Stimulated activated CD4-positive, alpha-beta T cell treated with anti-CD3 and anti-CD28 coated beads, Interleukin-2, amount 100 ng/mL, for 4 hours (primary cell): Measurements from ENCODE around the gene SMIM5.

Source experiments
- DNase-seq: peaks from one replicate; pipeline ENCODE4 v3.0.0-alpha.2; 2020; ENCODE audit warnings: low read depth

SMIM5 gene

DNA sequence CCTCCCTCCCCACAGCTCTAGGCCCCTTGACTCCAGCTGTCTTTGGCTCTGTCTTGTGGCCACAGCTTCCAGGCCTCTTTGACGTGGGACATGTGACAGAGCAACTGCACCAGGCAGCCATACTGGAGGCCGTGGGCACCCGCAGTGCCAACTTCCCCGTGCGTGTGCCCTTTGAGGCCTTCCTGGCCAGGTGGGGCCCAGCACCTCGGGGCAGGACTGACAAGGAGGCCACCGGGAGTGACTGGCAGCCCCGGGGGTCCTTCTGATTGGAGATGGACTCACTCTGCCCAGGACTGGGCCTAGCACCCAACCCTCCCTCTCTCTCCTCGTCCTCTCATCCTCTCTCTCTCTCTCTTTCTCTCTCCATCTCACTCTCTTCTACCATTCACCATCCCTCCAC lies 30.1 kb upstream of the SMIM5 start:
- DNase-seq = no peak

DNA sequence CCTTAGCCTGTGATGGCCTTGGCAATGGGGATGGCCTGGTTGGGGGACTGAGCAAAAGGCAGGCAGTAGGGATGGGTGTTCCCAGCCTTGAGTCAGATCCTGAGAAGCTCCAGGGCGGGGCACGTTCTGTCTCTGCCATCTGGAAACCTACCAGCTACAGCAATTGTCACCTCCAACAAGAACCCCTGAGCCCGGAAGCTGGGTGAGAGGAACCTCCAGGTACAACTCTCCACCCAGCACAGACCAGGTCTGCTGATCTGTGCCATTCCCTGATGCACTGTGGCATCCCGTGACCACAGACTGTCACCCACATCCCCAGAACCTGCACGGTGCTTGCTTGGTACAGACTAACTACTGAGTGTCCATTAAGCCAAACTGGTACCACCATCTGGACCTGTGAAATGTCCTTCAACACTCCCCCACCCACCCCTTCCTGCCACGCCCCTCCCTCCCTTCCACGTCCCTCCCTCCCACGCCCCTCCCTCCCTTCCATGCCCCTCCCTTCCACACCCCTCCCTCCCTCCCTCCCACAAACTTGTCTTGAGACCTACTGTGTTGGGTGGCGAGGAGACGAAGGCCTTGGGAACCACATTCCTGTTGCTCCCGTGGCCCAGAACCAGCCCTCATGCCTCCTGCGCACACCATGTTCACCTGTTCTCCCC lies 29.1 kb upstream of the SMIM5 start:
- DNase-seq = no peak

DNA sequence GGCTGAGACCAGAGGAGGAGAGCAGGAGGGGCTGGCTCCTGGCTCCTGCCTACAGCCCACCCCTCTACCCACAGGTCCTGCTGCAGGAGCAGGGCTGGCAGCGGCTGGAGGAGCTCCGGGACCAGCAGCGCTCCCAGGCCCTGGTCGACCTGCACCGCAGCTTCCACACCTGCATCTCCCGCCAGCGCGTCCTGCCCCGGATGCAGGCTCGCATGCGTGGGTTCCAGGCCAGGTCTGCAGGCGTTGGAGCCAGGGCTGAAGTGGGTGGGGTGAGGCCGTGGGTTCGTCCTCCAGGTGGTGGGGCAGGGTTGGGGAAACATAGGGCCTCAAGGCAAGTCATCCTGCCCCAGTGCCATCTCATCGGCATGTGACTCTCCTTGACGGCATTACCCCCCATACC lies 27.4 kb upstream of the SMIM5 start:
- DNase-seq = no peak

DNA sequence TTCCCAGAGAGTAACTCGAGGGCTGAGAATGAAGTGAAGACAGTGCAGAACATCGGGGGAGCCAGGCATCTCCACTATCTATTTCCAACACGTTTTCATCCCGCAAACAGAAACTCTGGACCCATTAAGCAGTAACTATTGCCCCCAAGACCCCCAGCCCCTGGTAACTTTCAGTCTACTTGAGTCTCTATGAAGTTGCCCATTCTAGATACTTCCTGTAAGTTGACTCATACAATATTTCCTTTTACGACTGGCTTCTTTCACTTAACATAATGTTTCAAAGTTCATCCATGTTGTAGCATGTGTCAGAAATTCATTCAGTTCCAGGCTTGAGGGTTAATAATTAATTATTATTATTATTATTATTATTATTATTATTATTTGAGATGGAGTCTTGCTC lies 26.1 kb upstream of the SMIM5 start:
- no peak for DNase-seq

DNA sequence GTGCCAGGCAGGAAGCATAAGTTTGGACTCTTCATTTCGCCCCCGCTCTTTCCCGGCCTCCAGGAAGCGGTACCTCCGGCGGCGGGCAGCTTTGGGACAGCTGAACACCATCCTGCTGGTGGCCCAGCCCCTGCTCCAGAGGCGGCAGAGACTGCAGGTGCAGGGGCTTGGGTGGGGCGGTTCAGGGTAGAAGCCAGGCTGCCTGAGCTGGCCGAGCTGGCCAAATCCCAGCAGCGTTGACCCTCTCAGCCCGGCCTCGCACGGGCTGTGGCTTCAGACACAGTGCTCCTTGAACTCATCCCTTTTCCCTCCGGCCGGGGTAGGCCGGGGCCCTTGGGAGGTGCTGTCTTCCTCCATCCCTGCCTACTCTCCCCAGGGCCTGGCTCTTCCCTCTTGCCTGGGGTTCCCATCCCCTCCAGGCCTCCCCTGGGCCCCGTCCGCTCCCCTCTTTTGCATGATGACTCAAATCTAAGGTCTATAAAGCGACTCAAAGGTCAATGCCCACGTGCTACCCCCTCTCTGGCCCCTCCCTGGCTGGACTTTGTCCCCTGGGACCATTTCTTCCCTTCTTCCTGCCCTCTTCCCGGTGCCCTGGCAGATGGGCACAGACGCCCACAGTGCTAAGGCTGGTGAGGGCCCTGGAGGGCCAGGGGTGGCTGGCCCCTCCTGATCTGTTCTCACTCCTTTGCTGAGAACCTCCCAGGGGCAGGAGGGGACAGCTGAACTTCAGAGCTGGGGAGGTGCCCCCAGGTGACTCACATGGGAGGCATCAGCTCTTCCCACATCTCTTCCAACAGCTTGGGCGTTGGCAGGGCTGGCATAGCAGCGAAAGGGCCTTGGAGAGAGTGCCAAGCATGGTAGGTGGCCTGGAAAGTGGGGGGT lies 22.9 kb upstream of the SMIM5 start:
- no peak for DNase-seq

DNA sequence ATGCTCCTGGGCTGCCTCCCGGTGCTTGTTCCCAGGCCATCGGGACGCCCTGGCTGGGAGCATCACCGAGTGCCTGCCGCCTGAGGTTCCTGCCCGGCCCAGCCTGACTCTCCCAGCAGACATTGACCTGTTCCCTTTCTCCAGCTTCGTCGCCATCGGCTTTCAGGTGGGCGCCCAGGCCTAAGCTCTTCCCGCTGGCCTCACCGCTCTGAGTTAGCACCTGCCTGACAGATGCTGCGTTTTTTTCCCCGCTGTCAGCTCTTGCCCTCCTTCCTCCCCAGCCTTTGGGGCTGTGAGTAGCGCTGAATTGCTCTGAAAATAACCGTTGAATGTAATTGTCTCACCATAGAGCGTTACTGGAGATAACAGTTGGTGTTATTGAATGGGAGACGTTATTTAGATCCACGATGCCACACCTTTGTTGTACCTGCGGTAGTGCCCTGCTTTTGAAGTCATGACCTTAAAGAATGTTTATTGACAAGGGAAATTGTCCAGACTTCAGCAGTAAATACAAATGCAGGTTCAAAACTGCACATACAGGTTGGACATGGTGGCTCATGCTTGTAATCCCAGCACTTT lies 21.3 kb upstream of the SMIM5 start:
- no peak for DNase-seq

DNA sequence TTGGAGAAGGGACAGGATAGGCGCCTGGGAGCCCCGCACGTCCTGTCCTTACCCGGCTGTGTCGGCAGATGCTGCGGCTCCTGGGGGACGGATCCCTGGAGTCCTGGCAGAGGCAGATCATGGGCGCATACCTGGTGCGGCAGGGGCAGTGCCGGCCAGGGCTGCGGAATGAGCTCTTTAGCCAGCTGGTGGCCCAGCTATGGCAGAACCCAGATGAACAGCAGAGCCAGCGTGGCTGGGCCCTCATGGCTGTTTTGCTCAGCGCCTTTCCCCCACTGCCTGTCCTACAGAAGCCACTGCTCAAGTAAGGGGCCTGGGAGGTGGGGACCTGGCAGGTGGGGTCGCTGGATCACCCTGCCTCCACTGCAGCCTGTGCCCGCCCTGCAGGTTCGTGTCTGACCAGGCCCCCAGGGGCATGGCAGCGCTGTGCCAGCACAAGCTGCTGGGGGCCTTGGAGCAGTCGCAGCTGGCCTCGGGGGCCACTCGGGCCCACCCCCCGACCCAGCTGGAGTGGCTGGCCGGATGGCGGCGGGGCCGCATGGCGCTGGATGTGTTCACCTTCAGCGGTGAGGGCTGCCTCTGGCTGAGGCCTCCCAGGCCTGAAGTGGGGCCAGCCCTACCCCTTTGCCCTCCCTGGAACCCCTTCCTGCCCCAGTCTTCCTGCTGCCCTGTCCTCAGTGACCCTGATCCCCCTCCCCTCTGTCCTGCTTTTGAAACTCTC lies 20.2 kb upstream of the SMIM5 start:
- no peak for DNase-seq

DNA sequence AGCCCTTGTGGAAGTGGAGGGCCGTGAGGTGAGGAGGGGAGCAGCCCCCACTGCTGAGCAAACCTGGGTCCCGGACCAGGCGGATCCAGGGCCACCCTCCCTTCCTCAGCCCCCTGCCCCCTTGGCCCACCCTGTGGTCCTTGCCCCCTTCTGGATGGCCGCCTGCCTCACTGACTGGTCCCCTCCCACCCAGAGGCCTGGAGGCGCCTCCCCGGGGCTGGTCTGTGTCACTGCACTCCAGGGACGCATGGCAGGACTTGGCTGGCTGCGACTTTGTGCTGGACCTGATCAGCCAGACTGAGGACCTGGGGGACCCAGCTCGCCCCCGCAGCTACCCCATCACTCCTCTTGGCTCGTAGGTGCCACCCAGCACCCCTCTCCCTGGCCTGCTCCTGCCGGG lies 19.2 kb upstream of the SMIM5 start:
- no peak for DNase-seq

DNA sequence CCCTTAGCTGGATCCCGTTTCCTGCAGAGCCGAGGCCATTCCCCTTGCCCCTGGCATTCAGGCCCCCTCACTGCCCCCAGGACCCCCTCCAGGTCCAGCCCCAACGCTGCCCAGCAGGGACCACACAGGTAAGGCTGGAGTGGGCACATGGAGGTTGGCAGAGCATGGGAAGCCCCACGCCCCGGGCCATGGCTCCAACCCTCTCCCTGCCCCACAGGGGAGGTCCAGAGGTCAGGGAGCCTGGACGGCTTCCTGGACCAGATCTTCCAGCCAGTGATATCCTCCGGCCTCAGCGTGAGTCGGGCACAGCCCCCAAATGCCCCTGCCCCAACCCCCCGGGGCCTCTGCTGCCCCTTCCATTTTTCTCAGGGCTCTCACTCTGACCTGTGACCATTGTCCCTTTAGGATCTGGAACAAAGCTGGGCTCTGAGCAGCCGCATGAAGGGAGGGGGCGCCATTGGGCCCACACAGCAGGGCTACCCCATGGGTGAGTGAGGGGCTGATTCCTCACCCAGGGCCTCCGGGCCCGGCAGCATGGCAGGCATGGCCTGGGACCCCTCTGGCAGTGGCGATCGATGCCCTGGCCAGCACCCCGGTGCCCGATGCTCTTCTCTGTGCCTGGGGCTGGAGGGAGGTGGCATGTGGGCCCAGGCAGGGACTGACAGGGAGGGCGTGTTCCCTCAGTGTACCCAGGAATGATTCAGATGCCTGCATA lies 18.5 kb upstream of the SMIM5 start:
- no peak for DNase-seq

DNA sequence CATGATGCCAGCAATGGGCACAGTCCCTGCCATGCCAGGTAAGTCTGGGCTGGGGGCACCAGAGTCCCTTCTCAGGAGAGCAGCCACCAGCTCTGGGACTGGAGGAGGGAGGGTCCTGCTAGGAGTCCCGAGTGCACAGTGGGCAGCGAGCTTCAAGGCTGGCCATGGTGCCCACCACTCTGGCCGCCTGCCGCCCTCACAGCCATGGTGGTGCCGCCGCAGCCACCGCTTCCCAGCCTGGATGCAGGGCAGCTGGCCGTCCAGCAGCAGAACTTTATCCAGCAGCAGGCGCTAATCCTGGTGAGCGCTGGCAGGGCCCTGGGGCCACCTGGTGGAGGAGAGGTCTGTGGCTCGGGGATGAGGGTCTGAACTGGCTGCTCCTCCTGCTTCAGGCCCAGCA lies 17.9 kb upstream of the SMIM5 start:
- DNase-seq = no peak

DNA sequence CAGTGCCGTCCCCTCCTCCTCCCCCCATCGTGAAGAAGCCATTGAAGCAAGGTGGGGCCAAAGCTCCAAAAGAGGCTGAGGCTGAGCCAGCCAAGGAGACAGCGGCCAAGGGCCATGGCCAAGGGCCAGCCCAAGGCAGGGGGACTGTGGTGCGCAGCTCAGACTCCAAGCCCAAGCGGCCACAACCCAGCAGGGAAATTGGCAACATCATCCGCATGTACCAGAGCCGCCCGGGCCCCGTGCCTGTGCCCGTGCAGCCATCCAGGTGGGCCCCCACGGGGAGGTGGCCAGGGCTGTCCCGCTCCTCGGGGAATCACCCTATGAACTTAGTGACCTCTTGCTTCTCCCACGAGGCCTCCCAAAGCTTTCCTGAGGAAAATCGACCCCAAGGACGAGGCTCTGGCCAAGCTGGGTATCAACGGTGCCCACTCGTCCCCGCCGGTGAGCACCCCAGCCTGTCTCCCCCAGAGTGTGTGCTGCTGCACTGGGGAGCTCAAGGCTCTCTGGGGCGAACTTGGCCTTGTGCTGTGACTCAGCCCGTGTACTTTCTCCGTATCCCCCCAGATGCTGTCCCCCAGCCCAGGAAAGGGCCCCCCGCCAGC lies 16.6 kb upstream of the SMIM5 start:
- DNase-seq = no peak

DNA sequence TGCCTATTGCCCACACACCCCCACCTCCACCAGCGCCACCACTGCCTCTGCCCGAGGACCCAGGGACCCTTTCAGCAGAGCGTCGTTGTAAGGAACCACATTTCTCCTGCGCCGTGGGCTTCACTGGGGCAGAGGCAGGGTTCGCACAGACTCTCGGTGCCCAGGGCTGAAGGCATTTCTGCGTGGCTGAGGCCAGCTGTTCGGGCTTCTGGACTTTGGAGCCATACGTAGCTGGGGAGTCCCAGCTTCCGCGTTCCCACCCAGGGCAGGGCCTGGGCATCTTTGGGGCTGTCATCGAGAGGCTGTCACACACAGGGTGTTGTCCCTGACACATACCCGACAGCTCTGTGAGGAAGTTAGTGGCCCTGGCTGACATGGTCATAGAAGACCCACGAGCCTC lies 16.0 kb upstream of the SMIM5 start:
- no peak for DNase-seq

DNA sequence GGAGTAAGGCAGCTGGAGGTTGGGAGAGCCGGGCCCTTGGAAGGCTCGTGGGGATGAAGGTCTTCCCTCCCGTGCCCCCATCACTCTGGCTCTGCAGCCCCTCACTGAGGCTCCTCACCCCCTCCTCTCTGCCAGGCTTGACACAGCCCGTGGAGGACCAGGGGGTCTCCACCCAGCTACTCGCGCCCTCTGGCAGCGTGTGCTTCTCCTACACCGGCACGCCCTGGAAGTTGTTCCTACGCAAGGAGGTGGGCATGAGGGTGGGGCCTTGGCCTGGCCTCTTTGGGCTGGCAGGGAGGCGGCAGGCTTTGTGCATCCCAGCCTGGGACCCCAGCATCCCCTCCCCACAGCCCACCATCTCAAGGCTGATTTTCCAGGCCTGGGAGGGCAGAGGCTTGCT lies 15.6 kb upstream of the SMIM5 start:
- no peak for DNase-seq

DNA sequence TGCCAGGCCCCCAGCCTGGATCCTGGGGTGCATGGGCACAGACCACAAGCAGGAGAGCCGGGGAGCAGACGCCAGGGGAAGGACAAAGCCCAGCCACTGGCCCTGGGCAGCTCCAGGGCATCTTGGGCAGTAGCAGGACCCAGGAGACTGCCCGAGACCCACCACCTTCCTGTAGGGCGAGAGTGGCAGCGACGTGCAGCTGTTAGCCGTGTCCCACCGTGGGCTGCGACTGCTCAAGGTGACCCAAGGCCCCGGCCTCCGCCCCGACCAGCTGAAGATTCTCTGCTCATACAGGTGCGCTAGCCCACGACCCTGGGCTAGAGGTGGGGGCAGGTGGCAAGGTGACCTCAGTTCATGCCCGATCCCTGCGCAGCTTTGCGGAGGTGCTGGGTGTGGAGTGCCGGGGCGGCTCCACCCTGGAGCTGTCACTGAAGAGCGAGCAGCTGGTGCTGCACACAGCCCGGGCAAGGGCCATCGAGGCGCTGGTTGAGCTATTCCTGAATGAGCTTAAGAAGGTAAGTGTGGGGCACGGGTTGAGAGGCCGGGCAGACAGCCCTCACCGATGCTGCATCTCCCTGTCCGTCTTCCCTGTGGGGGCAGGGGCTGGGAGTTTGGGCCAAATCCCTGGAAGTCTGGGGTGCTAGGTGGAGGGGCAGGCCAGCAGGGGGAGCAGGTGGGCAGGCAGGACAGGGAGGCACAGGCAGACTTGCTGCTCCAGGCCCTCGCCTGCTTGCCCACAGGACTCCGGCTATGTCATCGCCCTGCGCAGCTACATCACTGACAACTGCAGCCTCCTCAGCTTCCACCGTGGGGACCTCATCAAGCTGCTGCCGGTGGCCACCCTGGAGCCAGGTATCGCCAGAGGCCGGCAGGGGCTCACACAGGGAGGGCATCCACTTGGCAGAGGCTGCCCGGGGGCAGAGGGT lies 13.5 kb upstream of the SMIM5 start:
- no peak for DNase-seq

DNA sequence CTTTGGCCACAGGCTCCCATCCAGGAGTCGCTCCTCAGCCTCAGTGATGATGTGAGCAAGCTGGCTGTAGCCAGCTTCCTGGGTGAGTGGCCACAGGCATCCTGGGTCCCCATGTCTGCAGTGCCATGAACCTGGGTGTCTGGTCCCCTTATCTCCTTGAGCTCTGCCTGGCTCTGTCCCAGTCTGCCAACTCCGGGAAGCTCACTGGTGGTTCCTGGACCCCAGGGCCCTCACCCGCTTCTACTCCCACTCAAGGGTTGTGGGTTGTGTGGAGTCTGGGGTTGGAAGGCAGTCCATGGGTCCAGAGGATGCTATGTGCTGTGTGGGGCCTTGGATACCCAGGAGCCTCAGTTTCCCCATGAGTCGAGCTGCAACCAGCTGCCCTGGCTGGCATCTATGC lies 11.7 kb upstream of the SMIM5 start:
- DNase-seq = no peak

DNA sequence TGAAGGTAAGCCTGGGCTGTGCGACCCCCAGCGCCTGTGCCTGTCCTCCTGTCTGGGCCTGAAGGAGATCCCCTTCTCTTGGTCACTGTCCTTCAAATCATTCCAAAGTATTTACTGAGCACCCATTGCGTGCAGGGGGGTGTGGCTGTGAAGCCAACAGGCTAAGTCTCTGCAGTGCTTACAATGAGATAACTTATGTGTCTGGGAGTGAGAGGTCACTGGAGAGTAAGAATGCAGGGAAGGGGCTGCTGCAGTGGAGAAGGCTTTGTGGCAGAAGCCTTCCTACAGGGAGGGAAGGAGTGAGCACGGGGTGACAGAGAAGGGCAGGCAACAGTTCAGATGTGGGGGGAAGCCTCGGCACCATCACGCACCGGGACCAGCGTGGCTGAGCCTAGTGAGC lies 11.2 kb upstream of the SMIM5 start:
- DNase-seq = no peak

DNA sequence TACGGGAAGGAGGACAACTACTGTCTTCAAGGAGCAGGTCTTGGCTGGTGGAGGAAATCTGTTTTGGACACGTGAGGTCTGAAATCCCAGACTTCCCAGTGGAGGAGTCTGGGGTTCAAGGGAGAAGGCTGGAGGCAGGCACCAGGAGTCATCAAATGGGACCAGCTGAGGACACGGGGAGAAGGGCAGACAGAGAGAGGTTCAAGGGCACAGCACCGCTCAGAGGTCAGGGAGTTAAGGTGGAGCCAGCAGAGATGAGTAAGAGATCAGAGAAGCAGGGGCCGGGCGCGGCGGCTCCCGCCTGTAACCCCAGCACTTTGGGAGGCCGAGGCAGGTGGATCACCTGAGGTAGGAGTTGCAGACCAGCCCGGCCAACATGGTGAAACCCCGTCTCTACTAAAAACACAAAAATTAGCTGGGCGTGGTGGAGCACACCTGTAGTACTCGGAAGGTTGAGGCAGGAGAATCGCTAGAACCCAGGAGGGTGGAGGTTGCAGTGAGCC lies 10.4 kb upstream of the SMIM5 start:
- DNase-seq = no peak

DNA sequence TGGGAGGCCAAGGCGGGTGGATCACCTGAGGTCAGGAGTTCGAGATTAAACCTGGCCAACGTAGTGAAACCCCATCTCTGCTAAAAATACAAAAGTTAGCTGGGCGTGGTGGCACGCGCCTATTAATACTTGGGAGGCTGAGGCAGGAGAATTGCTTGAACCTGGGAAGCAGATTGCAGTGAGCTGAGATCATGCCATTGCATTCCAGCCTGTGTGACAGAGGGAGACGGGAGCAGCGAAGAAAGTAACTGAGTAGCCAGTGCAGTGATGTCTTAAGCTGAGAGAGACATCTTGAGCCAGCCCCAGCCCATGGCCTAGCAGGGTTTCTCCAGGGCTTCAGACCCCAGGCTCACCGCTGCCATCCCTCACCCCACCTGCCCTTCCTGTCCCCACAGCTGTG lies 9.8 kb upstream of the SMIM5 start:
- no peak for DNase-seq

DNA sequence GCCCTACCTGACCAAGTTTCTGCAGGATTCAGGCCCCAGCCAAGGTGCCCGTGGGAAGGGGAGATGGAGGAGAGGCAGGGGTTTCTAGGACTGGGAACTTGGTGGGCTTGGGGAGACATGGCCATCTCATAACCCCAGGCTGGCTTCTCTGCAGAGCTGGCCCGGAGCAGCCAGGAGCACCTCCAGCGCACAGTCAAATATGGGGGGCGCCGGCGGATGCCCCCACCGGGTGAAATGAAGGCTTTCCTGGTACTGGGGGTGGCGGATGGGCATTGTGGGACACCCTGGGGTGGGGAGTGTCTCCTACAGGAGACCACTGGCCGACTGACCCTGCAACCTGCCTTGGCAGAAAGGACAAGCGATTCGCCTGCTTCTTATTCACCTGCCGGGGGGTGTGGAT lies 9.2 kb upstream of the SMIM5 start:
- no peak for DNase-seq

DNA sequence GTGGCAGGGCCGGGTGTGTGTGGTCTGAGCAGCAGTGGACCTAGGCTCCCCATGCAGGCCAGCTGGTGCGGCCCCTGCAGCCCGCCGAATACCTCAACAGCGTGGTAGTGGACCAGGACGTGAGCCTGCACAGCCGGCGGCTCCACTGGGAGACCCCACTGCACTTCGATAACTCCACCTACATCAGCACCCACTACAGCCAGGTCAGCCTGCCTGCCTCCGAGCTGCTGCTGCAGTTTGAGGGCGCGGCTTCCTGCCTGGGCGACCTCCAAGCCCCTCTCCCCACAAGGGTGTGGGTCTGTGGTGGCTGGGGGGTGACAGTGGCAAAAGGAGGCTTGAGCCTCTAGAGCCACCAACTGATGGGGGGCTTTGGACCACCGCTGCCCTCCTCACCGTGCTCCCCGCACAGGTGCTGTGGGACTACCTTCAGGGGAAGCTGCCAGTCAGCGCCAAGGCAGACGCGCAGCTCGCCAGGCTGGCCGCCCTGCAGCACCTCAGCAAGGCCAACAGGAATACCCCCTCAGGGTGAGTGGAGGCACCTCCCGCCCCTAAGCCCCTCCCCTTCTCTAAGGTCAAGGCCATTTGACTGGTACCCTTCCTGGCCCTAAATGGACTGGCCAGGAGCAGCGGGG lies 8.4 kb upstream of the SMIM5 start:
- no peak for DNase-seq
